Coronary artery (tissue), 2 donors: ENCODE results near the gene BST1.
A peak's percentile ranks its signal among the peaks of the same experiment; 100 is the strongest.

Experiments used
- DNase-seq: peaks from one replicate; pipeline ENCODE4 v3.0.0-alpha.2; 2017; ENCODE audit warnings: low spot score
- H3K27ac ChIP-seq, 2 donors: fragments of 200-600 bp; sonication (generic); one replicate each; pipeline ENCODE4 v1.5.1; 2016 to 2019
- H3K4me3 ChIP-seq: fragments of 200-600 bp; sonication (generic); 2 replicates; pipeline ENCODE4 v1.5.1; 2016; ENCODE audit warnings: mild to moderate bottlenecking, moderate library complexity
- CTCF ChIP-seq: fragments of 200-600 bp; sonication (generic); IDR thresholded peaks from one replicate; pipeline ENCODE4 v1.5.1; 2019; ENCODE audit warnings: antibody characterized with exemption

Gene BST1

GRCh38 chr4:15676039-15676438 lies 26.8 kb upstream of the BST1 start:
- DNase-seq = no peak
- H3K4me3 ChIP-seq = no peak overlapping the region
- no peak overlapping the region for H3K27ac ChIP-seq
- TF ChIP-seq CTCF = no peak

- no peak for TF ChIP-seq CTCF
- H3K27ac ChIP-seq = no peak overlapping the region
- no peak overlapping the region for H3K4me3 ChIP-seq
- DNase-seq = no peak
Observed at GRCh38 chr4:15676899-15677298, 26.0 kb upstream of the BST1 start.

GRCh38 chr4:15677507-15677988 lies 25.3 kb upstream of the BST1 start:
- no peak for TF ChIP-seq CTCF
- Histone ChIP-seq H3K4me3 (no peak overlapping the region), H3K27ac (no peak overlapping the region)
- no peak for DNase-seq

GRCh38 chr4:15681067-15681371 lies 21.8 kb upstream of the BST1 start:
- no peak for DNase-seq
- H3K4me3 ChIP-seq = peak overlapping the region; percentile 88
- H3K27ac ChIP-seq = peak overlapping the region in 1 of 2 donors; percentile 6
- no peak for TF ChIP-seq CTCF

- DNase-seq = peak; percentile 99
- Histone ChIP-seq H3K4me3 (peak within 1 kb of the TSS; percentile 88), H3K27ac (peak within 1 kb of the TSS; percentile 93 to 96)
- no peak for TF ChIP-seq CTCF
Observed at GRCh38 chr4:15681372-15682241, 21.3 kb upstream of the BST1 start, which contains the start of gene FAM200B. Gene FAM200B, plus strand, starts transcription at chr4:15681827. Its CDS starts 5,151 bp downstream, at chr4:15686978.

GRCh38 chr4:15682242-15683142 lies 20.4 kb upstream of the BST1 start:
- DNase-seq = no peak
- peak overlapping the region; percentile 93 to 96 for H3K27ac ChIP-seq
- TF ChIP-seq CTCF = no peak
- peak overlapping the region; percentile 88 for H3K4me3 ChIP-seq
